GM21619 (cell line): ENCODE measurements around the gene DIP2C.
"Not testable (repeated sequence)": the region's sequence is repeated elsewhere in the genome, so short reads cannot be mapped to it uniquely, and the experiment has no call there.

ENCODE experiments used
- ATAC-seq: cut with Tn5 transposase; IDR thresholded peaks from one replicate; pipeline ENCODE4 v1.9.1; 2021; ENCODE audit not compliant: unreplicated experiment

DIP2C gene

GRCh38 chr10:265816-266588 lies 423.5 kb downstream of the DIP2C start:
- not testable (repeated sequence) for ATAC-seq

- ATAC-seq = not testable (repeated sequence)
These were observed 424.4 kb downstream of the DIP2C start for GRCh38 chr10:265074-265440.

GRCh38 chr10:264160-265073 lies 425.1 kb downstream of the DIP2C start:
- ATAC-seq = not testable (repeated sequence)

- ATAC-seq = no peak
These were observed 428.5 kb downstream of the DIP2C start for GRCh38 chr10:260819-261429.

- ATAC-seq = no peak
These were observed 437.4 kb downstream of the DIP2C start for GRCh38 chr10:251982-252582.

GRCh38 chr10:248307-248706 lies 441.2 kb downstream of the DIP2C start:
- no peak for ATAC-seq

GRCh38 chr10:247480-247879 lies 442.0 kb downstream of the DIP2C start:
- ATAC-seq = no peak

GRCh38 chr10:246431-246830 lies 443.0 kb downstream of the DIP2C start:
- ATAC-seq = no peak

GRCh38 chr10:244227-244626 lies 445.2 kb downstream of the DIP2C start:
- no peak for ATAC-seq

- ATAC-seq = no peak
These were observed 447.4 kb downstream of the DIP2C start for GRCh38 chr10:241966-242643.

- no peak for ATAC-seq
These were observed 448.0 kb downstream of the DIP2C start for GRCh38 chr10:241451-241850.

GRCh38 chr10:239109-239508 lies 450.4 kb downstream of the DIP2C start:
- no peak for ATAC-seq

- no peak for ATAC-seq
These were observed 453.6 kb downstream of the DIP2C start for GRCh38 chr10:235915-236314.

- no peak for ATAC-seq
These were observed 454.6 kb downstream of the DIP2C start for GRCh38 chr10:234708-235406.

GRCh38 chr10:232878-233277 lies 456.6 kb downstream of the DIP2C start:
- ATAC-seq = no peak

- no peak for ATAC-seq
These were observed 457.4 kb downstream of the DIP2C start for GRCh38 chr10:232061-232460.

GRCh38 chr10:230758-231157 lies 458.7 kb downstream of the DIP2C start:
- no peak for ATAC-seq

- ATAC-seq = no peak
These were observed 461.1 kb downstream of the DIP2C start for GRCh38 chr10:228366-228765.

GRCh38 chr10:227014-227413 lies 462.5 kb downstream of the DIP2C start:
- no peak for ATAC-seq

- no peak for ATAC-seq
These were observed 463.4 kb downstream of the DIP2C start for GRCh38 chr10:226018-226417.
